GM18520 (cell line): ENCODE data around the gene AGL.
"Not testable (repeated sequence)": the region's sequence is repeated elsewhere in the genome, so short reads cannot be mapped to it uniquely, and the experiment has no call there.

Source experiments
- ATAC-seq: cut with Tn5 transposase; IDR thresholded peaks from one replicate; pipeline ENCODE4 v1.9.1; 2021; ENCODE audit not compliant: unreplicated experiment

The AGL gene

GRCh38 chr1:99849744-99850458, at the start of gene AGL:
AGL (plus strand) TSS chr1:99850361; CDS start chr1:99851043, 682 bp downstream.
- peak; percentile 97 for ATAC-seq

DNA sequence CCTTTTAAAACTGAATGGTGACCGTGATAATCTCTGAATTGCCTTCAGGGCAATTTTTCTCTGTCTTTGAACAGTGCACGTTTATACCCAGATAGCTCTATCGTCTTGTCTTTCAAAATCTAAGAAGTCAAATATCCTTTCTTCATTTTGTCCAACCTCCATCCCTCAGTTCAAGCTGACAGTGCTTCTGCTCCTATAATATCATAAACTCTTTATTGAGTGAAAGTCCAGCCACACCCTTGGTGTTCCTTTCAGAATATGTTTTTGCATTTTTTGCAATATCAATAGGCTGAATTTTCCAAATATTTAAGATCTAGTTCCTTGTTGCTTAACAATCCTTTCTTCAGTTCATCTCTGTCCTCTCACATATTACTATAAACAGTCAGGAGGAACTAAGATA, 48.6 kb upstream of the AGL start:
- no peak for ATAC-seq

- no peak for ATAC-seq
Observed at GRCh38 chr1:99806882-99807281, 43.3 kb upstream of the AGL start.

- peak; percentile 80 for ATAC-seq
Observed at GRCh38 chr1:99808391-99809115, 41.6 kb upstream of the AGL start.

DNA sequence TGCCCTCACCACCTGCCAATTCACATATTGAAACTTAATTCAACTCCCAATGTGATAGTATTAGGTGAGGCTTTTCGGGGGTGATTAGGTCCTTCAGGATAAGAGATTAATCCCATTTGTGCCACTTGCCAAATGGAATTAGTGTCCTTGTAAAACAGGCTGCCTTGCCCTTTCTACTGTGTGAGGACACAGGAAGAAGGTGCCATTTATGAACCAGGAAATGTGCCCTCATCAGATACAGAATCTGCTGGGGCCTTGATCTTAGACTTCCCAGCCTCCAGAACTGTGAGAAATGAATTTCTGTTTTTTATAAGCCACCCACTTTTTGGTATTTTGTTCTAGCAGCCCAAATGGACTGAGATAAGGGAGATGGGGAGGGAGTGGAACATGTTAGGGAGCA, 39.1 kb upstream of the AGL start:
- ATAC-seq: no peak

- ATAC-seq: no peak
Observed at GRCh38 chr1:99811747-99812146, 38.4 kb upstream of the AGL start.

DNA sequence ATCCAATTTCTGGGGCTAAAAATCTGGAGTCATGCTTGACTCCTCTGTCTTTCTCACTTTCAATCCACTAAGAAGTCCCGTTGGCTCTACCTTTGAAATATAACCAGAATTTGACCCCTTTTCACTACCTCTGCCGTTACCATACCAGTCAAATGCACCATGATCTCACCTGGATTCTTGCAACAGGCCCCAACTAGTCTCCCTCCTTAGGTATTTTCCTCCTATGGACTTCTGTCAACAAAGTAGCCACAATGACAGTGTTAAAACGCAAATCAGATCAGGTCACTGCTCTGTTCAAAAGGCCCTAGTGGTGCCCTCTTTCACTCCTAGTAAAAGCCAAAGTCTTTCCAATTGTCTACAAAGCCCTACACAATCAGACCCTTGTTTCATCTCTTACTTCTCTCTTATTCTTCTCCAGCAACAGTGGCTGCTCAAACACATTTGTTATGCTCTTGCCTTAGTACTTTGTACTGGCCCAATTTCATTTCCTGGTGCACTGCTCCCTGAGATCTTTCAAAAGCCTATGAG, 35.7 kb upstream of the AGL start:
- ATAC-seq: no peak

DNA sequence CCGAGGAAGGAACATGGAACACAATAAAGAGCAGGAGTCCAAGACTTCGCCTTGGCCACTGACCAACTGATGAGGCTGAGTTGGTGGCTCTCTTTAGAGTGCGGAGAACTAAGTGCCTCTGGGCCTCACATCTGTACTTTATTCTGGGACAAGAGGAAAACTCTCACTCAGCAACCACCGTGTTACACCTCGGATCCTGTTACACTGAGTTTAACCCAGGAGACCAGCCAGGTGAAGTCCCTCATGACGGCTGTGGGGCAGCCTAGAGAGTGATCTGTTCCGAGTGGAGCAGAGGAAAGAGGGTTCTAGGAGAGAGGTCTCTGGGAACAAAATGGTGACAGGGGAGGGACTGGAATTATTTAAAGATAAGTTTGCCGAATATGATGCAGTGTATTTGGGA, 33.5 kb upstream of the AGL start:
- no peak for ATAC-seq

DNA sequence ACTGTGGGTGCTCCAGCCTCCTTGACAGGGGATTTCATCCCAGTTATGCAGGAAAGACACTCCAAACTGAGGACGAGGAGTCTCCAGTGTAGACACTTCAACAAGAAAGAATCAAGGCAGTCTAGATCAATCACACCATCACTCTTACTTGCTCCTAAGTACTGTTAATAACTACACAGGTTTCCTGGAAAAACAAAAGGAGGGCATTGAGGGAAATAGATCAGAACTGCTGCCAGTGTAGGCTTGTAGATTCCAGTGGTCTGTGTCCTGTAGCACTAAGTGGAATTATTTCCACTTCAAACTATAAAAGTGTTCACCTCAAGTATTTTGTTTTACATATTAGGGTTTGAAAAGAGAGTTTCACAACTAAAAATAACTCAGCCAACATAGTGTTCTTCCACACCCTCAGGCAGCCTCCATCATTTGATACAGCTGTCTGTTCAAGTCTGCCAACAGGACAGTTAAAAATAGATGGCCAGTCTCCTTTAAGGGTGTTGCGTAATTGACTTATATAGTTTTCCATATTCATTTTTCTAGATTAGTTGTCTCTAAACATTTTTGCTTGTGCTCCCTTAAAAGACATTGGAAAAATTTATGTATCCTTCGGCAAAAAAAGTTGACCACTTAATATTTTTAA, 32.0 kb upstream of the AGL start:
- ATAC-seq: no peak

GRCh38 chr1:99820546-99820945, 29.6 kb upstream of the AGL start:
- peak; percentile 92 for ATAC-seq

GRCh38 chr1:99825098-99825497, 25.1 kb upstream of the AGL start:
- ATAC-seq: no peak

DNA sequence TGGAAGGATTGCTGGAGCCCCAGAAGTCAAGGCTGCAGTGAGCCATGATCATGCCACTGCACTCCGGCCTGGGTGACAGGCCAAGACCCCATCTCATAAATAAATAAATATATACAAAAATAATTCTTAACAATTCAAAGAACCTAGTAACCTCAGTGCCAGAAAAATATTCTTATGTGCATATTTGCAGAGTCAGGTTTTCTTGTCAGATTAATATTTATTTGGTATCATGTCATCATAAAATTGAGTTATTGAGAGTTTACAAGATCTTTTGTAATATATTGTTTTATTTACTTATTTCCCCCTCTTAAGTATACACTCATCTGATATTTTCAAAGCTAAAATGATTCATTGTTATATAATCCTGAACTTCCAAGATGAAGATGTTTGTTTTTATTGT, 24.5 kb upstream of the AGL start:
- no peak for ATAC-seq

DNA sequence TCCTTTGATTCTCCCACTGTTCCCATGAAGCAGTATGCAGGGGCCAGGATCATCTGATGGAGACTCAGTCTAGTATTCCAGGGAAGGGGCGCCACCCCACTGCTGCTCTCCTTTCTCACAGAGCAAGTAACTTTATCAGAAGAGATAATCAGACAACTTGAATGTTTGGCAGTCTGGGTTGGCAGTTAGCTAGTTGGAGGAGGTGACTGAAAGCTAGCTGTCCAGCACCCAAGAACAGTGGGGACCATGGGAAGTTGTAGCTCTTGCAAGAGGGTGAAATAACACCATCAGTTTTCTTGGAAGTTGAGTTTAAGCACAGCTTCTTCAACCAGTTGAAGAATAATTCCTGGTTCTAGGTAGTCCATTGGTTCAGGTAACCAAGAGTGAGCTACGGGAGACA, 22.2 kb upstream of the AGL start:
- ATAC-seq: no peak

GRCh38 chr1:99829269-99829668, 20.9 kb upstream of the AGL start:
- ATAC-seq: no peak

- ATAC-seq: not testable (repeated sequence)
Observed at GRCh38 chr1:99833911-99834310, 16.2 kb upstream of the AGL start.

DNA sequence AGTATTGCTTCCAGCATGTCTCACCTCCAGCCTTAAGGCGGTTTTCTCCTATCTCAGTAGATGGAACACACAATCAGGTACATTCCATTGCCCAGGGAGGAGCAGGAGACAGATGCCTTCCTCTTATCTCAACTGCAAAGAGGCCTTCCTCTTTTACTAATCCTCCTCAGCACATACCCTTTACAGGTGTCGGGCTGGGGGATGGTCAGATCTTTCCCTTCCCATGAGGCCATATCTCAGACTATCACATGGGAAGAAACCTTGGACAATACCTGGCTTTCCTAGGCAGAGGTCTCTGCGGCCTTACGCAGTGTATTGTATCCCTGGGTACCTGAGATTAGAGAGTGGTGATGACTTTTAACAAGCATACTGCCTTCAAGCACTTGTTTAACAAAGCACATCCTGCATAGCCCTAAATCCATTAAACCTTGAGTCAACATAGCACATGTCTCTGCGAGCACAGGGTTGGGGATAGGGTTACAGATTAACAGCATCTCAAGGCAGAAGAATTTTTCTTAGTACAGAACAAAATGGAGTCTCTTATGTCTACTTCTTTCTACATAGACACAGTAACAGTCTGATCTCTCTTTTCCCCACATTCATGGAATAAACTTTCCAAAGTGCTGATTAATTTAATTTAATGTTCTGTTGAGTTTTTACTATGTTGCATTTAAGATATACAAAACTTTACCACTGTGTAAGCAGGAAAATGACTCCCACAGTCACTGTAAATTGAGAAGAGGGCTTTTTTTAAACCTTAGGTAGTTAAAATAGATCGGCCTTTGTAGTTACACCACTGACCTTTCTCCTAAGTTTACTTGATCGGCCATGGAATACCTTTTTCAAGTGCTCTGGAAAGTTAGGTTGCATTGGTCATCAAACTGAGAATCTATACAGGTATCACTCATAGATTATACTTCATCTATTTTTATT, 13.7 kb upstream of the AGL start:
- ATAC-seq: not testable (repeated sequence)

DNA sequence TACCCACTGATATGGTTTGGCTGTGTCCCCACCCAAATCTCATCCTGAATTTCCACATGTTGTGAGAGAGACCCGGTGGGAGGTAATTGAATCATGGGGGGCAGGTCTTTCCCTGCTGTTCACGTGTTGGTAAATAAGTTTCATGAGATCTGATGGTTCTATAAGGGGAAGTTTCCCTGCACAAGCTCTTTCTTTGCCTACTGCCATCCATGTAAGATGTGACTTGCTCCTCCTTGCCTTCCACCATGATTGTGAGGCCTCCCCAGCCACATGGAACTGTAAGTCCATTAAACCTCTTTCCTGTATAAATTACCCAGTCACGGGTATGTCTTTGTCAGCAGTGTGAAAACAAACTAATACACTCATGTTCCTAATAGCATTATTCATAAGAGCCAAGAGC, 9.8 kb upstream of the AGL start:
- not testable (repeated sequence) for ATAC-seq

DNA sequence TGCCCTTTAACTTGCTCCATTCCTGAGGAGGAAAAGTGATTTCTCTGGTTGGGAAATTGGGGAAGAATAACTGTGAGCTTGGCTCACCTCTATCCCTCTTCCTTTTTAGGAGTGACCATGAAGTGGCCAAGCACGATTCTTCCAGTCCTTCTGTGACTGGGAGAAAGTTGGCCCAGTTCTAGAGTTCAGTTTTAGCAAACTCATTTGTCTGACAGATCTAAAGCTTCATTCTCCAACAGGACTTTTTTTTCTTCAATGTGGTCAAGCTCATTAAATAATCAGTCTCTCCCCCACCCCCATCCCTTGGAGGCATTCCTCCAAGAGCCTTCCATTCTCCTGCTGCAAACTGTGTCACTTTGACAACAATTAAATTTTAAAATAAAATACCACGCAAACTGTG, 6.4 kb upstream of the AGL start:
- ATAC-seq: no peak

DNA sequence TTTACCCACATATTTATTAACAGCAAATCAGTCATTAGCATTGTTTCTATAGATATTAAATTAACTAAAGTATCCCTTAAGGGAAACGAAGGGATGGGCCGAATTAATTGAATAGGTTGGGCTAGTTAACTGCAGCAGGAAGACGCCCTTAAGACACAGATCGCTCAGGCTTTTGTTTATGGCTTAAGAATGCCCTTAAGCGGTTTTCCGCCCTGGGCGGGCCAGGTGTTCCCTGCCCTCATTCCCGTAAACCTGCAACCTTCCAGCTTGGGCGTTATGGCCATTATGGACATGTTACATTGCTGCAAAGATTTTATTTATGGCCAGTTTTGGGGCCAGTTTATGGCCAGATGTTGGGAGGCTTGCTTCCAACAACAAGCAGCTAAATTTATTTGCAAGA, 5.0 kb upstream of the AGL start:
- ATAC-seq: not testable (repeated sequence)

- ATAC-seq: no peak
Observed at GRCh38 chr1:99849413-99849743, 783 bp upstream of the AGL start.
